ENCODE results near the gene AGBL1. TPM values are rescaled to one million over a fixed set of nuclear protein-coding genes. Genes with fewer than 3 reads are reported as not detected.

The AGBL1 gene
- total RNA-seq, 1 donor from 2014 or later = 1.2 TPM

- FAIRE-seq (no peak), DNase-seq (ENCODE audit: low spot score in 2 of 2) (peak in 1 of 2 donors; percentile 28)
Observed at GRCh38 chr15:86231864-86232721, 152.4 kb downstream of the AGBL1 start.

GRCh38 chr15:86235667-86236066 is 156.0 kb downstream of the AGBL1 start:
- DNase-seq (ENCODE audit: low spot score in 2 of 2) (no peak), FAIRE-seq (no peak)

GRCh38 chr15:86236356-86237110 is 156.9 kb downstream of the AGBL1 start:
- DNase-seq (ENCODE audit: low spot score in 2 of 2) = no peak
- no peak for FAIRE-seq

GRCh38 chr15:86237111-86237500 is 157.4 kb downstream of the AGBL1 start:
- no peak for FAIRE-seq
- no peak for DNase-seq (ENCODE audit: low spot score in 2 of 2)

- no peak for DNase-seq (ENCODE audit: low spot score in 2 of 2)
- FAIRE-seq = no peak
Observed at GRCh38 chr15:86247249-86247955, 167.7 kb downstream of the AGBL1 start.

- DNase-seq (ENCODE audit: low spot score in 2 of 2) = no peak
- no peak for FAIRE-seq
Observed at GRCh38 chr15:86255247-86255646, 175.6 kb downstream of the AGBL1 start.

- no peak for DNase-seq (ENCODE audit: low spot score in 2 of 2)
- no peak for FAIRE-seq
Observed at GRCh38 chr15:86256628-86257027, 177.0 kb downstream of the AGBL1 start.

GRCh38 chr15:86259589-86259988 is 179.9 kb downstream of the AGBL1 start:
- DNase-seq (ENCODE audit: low spot score in 2 of 2) = no peak
- FAIRE-seq = no peak

GRCh38 chr15:86263230-86263629 is 183.6 kb downstream of the AGBL1 start:
- no peak for DNase-seq (ENCODE audit: low spot score in 2 of 2)
- FAIRE-seq = no peak

GRCh38 chr15:86266896-86267484 is 187.3 kb downstream of the AGBL1 start:
- DNase-seq (ENCODE audit: low spot score in 2 of 2) (no peak), FAIRE-seq (no peak)

GRCh38 chr15:86267892-86268291 is 188.2 kb downstream of the AGBL1 start:
- DNase-seq (ENCODE audit: low spot score in 2 of 2) (no peak), FAIRE-seq (no peak)

- DNase-seq (ENCODE audit: low spot score in 2 of 2) (no peak), FAIRE-seq (no peak)
Observed at GRCh38 chr15:86268558-86268957, 188.9 kb downstream of the AGBL1 start.

- DNase-seq (ENCODE audit: low spot score in 2 of 2) (no peak), FAIRE-seq (no peak)
Observed at GRCh38 chr15:86273309-86273708, 193.6 kb downstream of the AGBL1 start.

GRCh38 chr15:86275361-86275760 is 195.7 kb downstream of the AGBL1 start:
- DNase-seq (ENCODE audit: low spot score in 2 of 2) = no peak
- FAIRE-seq = no peak

GRCh38 chr15:86278586-86278985 is 198.9 kb downstream of the AGBL1 start:
- FAIRE-seq = no peak

GRCh38 chr15:86284635-86285034 is 205.0 kb downstream of the AGBL1 start:
- FAIRE-seq = no peak

More at GRCh38 chr15:86278586-86278985, 198.9 kb downstream of the AGBL1 start:
- DNase-seq (ENCODE audit: low spot score in 2 of 2) = no peak

GRCh38 chr15:86295511-86295910 is 215.8 kb downstream of the AGBL1 start:
- DNase-seq (ENCODE audit: low spot score in 2 of 2) = no peak
- no peak for FAIRE-seq

More at GRCh38 chr15:86284635-86285034, 205.0 kb downstream of the AGBL1 start:
- no peak for DNase-seq (ENCODE audit: low spot score in 2 of 2)

- DNase-seq (ENCODE audit: low spot score in 2 of 2) = no peak
- FAIRE-seq = no peak
Observed at GRCh38 chr15:86296769-86297168, 217.1 kb downstream of the AGBL1 start.

- FAIRE-seq = no peak
- no peak for DNase-seq (ENCODE audit: low spot score in 2 of 2)
Observed at GRCh38 chr15:86300390-86301125, 220.9 kb downstream of the AGBL1 start.

Data from frontal cortex (tissue), 4 donors.